Stomach (tissue), 19 donors: ENCODE results near the gene CLCA2. TPM values are rescaled to one million over a fixed set of nuclear protein-coding genes. Genes with fewer than 3 reads are reported as not detected.

Source experiments
- DNase-seq, 2 donors: peaks; one replicate each; pipeline versions ENCODE4 v3.0.0 to v3.0.0-alpha.2; 2013 to 2019
- H3K27ac ChIP-seq, 5 donors: fragments of 200-600 bp in 4 of 5; sonication (generic) in 4 of 5; one replicate each; pipeline ENCODE4 v1.5.1; 2013 to 2019; ENCODE audit warnings: mild to moderate bottlenecking in 1 of 5, moderate library complexity in 1 of 5
- H3K27me3 ChIP-seq, 3 donors: fragments of 200-600 bp; sonication (generic); one replicate each; pipeline ENCODE4 v1.5.1; 2017 to 2019; ENCODE audit warnings: mixed run types in 1 of 3
- H3K36me3 ChIP-seq, 4 donors: fragments of 200-600 bp; sonication (generic); 1 replicate in 3 of 4; 2 replicates in 1 of 4; pipeline ENCODE4 v1.5.1; 2016 to 2019
- H3K4me1 ChIP-seq, 4 donors: fragments of 200-600 bp; sonication (generic); one replicate each; pipeline ENCODE4 v1.5.1; 2016 to 2019
- H3K4me3 ChIP-seq, 4 donors: fragments of 200-600 bp; sonication (generic) in 3 of 4; one replicate each; pipeline ENCODE4 v1.5.1; 2016 to 2019; ENCODE audit warnings: mild to moderate bottlenecking in 1 of 4
- H3K9me3 ChIP-seq, 4 donors: fragments of 200-600 bp; sonication (generic); one replicate each; pipeline ENCODE4 v1.5.1; 2016 to 2019
- EP300 ChIP-seq: sonication (generic); formaldehyde crosslinking; IDR thresholded peaks from one replicate; pipeline ENCODE4 v1.6.1; 2017; ENCODE audit warnings: antibody characterized with exemption
- POLR2A ChIP-seq, 4 donors: fragments of 450-650 bp; IDR thresholded peaks; one replicate each; pipeline ENCODE4 v1.6.1; 2016; ENCODE audit warnings: antibody characterized with exemption in 4 of 4, control low read depth in 2 of 4, mild to moderate bottlenecking in 1 of 4, moderate library complexity in 1 of 4
- POLR2AphosphoS5 ChIP-seq, 3 donors: sonication (generic); formaldehyde crosslinking; IDR thresholded peaks; one replicate each; pipeline ENCODE4 v1.6.1; 2016; ENCODE audit warnings: antibody characterized with exemption in 3 of 3
- WGBS, 5 donors: extraction: QIAGEN DNeasy Blood & Tissue Kit in 3 of 5; methylation state at CpG; one replicate each; pipeline versions ENCODE4 v1.1.5 to v1.1.7; 2013 to 2018; 5-methylcytosine and 5-hydroxymethylcytosine counted together
- intact Hi-C: fragments of 100-400 bp; cut with DNase I; formaldehyde crosslinking; loops from one replicate; pipeline ENCODE4 v1.15.1; 2023; ENCODE audit warnings: low total_unique reads
- long read RNA-seq, 10 donors: transcript quantifications; one replicate each; lab custom pipeline, GENCODE V29; 2026
- polyA plus RNA-seq, 3 donors: library from polyadenylated mRNA; stranded (reverse); fragments of 200-250 nt; gene quantifications; one replicate each; pipeline ENCODE4 v1.2.3, GENCODE V29; 2013
- total RNA-seq, 5 donors: library from RNA; depleted of rRNA; stranded (reverse); fragments of >200 nt; gene quantifications; one replicate each; pipeline versions ENCODE4 v1.1.0 to v1.2.3, GENCODE V29; 2014 to 2016
- TF ChIP-seq, protein P1 (sequence below), 7 experiments: fragments of 450-650 bp in 4 of 7; fragments of 200-600 bp in 3 of 7; sonication (generic) in 3 of 7; IDR thresholded peaks; one replicate each; pipeline ENCODE4 v1.5.1; 2016 to 2019; ENCODE audit warnings: antibody characterized with exemption in 7 of 7, control low read depth in 2 of 7, mild to moderate bottlenecking in 1 of 7
- donor health status: healthy with polysubstance abuse.
- donor health status: Bipolar disorder and iron deficiency.
- donor health status: healthy.

The CLCA2 gene, protein sequence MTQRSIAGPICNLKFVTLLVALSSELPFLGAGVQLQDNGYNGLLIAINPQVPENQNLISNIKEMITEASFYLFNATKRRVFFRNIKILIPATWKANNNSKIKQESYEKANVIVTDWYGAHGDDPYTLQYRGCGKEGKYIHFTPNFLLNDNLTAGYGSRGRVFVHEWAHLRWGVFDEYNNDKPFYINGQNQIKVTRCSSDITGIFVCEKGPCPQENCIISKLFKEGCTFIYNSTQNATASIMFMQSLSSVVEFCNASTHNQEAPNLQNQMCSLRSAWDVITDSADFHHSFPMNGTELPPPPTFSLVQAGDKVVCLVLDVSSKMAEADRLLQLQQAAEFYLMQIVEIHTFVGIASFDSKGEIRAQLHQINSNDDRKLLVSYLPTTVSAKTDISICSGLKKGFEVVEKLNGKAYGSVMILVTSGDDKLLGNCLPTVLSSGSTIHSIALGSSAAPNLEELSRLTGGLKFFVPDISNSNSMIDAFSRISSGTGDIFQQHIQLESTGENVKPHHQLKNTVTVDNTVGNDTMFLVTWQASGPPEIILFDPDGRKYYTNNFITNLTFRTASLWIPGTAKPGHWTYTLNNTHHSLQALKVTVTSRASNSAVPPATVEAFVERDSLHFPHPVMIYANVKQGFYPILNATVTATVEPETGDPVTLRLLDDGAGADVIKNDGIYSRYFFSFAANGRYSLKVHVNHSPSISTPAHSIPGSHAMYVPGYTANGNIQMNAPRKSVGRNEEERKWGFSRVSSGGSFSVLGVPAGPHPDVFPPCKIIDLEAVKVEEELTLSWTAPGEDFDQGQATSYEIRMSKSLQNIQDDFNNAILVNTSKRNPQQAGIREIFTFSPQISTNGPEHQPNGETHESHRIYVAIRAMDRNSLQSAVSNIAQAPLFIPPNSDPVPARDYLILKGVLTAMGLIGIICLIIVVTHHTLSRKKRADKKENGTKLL
- total RNA-seq: 1 to 10 TPM in 1 of 5 donors, not detected in 4; 4.1 TPM
- 10 to 100 TPM in 1 of 3 donors, not detected in 2; 34.8 TPM for polyA plus RNA-seq
- long read RNA-seq, donor 1: 0 reads
- long read RNA-seq, donor 2: 0 reads
- long read RNA-seq, donor 3: 0 reads
- long read RNA-seq, donor 4: 0 reads
- long read RNA-seq, donor 5: 0 reads
- long read RNA-seq, donor 6: 0 reads
- long read RNA-seq, donor 7: 0 reads
- long read RNA-seq, donor 8: 0 reads
- long read RNA-seq, donor 9: 0 reads
- long read RNA-seq, donor 10: 0 reads

DNA sequence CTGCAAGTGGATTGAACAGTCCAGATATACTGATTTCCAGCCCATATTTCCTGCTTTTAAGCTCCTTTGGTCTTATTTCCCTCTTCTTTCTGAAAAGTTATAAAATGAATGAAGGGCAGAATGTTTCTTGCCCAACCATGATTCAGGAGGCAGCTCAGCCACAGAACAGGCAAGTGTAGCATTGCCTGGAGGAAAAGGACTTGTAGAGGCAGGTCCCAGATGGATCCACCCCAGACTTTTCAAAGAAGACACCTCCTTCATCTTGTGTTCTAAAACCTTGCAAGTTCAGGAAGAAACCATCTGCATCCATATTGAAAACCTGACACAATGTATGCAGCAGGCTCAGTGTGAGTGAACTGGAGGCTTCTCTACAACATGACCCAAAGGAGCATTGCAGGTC lies at the start of gene CLCA2:
Gene CLCA2 (plus strand): TSS at position 299 of the 400 bp plus-strand sequence. CDS start 77 bp downstream, at position 376.
- no peaks in the 10 kb centered on the region for H3K36me3 ChIP-seq
- peaks cover 0 to 8% (median 0%) of the 10 kb centered on the region in 4 donors for H3K4me1 ChIP-seq
- no peak for DNase-seq
- peaks cover 0 to 44% (median 7%) of the 10 kb centered on the region in 3 donors for H3K27me3 ChIP-seq
- H3K4me3 ChIP-seq: no peak within 1 kb of the TSS
- H3K27ac ChIP-seq: no peak within 1 kb of the TSS
- TF ChIP-seq, protein P1, sequence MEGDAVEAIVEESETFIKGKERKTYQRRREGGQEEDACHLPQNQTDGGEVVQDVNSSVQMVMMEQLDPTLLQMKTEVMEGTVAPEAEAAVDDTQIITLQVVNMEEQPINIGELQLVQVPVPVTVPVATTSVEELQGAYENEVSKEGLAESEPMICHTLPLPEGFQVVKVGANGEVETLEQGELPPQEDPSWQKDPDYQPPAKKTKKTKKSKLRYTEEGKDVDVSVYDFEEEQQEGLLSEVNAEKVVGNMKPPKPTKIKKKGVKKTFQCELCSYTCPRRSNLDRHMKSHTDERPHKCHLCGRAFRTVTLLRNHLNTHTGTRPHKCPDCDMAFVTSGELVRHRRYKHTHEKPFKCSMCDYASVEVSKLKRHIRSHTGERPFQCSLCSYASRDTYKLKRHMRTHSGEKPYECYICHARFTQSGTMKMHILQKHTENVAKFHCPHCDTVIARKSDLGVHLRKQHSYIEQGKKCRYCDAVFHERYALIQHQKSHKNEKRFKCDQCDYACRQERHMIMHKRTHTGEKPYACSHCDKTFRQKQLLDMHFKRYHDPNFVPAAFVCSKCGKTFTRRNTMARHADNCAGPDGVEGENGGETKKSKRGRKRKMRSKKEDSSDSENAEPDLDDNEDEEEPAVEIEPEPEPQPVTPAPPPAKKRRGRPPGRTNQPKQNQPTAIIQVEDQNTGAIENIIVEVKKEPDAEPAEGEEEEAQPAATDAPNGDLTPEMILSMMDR (IDR thresholded peaks at IDR 0.05): no peak
- no peak for TF ChIP-seq POLR2A (IDR thresholded peaks at IDR 0.05)
- no peak for TF ChIP-seq POLR2AphosphoS5 (IDR thresholded peaks at IDR 0.05)
- no peak for TF ChIP-seq EP300
- no peaks in the 10 kb centered on the region for H3K9me3 ChIP-seq
- intact Hi-C loops: no loop called here

DNA sequence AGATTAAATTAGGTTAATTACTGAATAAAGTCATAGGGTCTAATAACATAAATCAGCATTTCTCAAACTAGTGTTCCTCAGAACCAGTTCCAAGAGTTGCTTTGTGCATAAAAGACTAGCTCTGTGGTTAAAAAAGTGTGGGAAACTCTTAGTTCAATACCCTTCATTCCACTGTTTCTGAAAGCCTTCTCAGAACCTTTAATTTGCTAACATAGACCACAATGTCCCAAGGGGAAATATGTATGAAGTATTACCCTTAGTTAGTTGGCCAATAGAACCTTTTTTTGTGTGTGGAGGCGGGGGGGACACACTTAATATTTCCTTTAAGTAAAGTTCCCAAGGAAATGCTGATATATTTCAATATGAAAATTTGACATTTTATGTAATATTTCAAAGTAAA lies 48.3 kb upstream of the CLCA2 start:
- TF ChIP-seq POLR2AphosphoS5 (IDR thresholded peaks at IDR 0.05) (no peak), EP300 (no peak), POLR2A (IDR thresholded peaks at IDR 0.05) (no peak)
- TF ChIP-seq, protein P1 (IDR thresholded peaks at IDR 0.05): no peak
- 90 to 97% (median 93%) methylated on average over 1 of the region's 1 CpG for WGBS, 5 donors
- intact Hi-C loops: loop anchor here (10.0 kb wide), 1 partner anchor 129 kb away; no protein-coding TSS in a partner anchor

DNA sequence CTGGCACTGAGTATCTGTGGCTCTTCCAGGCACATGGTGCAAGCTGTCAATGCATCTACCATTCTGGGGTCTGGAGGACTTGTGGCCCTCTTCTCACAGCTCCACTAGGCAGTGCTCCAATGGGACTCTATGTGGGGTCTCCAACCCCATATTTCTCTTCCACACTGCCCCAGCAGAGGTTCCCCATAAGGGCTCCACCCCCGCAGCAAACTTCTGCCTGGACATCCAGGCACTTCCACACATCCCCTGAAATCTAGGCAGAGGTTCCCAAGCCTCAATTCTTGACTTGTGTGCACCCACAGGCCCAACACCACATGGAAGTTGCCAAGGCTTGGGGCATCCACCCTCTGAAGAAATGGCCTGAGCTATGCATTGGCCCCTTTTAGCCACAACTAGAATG lies 46.6 kb upstream of the CLCA2 start:
- peaks cover 0 to 8% (median 6%) of the 10 kb centered on the region in 4 donors for H3K9me3 ChIP-seq
- 80 to 100% (median 95%) methylated on average over 1 of the region's 1 CpG for WGBS, 5 donors
- intact Hi-C loops: loop anchor here (10.0 kb wide), 1 partner anchor 127 kb away; no protein-coding TSS in a partner anchor

More for the DNA sequence above, 48.3 kb upstream of the CLCA2 start:
- Histone ChIP-seq H3K4me1 (peaks cover 0 to 4% (median 0%) of the 10 kb centered on the region in 4 donors), H3K4me3 (no peak overlapping the region), H3K27ac (no peak overlapping the region), H3K36me3 (peaks cover 0 to 23% (median 15%) of the 10 kb centered on the region in 4 donors), H3K9me3 (peaks cover 0 to 8% (median 6%) of the 10 kb centered on the region in 4 donors), H3K27me3 (no peaks in the 10 kb centered on the region)
- DNase-seq: no peak

More for the DNA sequence above, 46.6 kb upstream of the CLCA2 start:
- peaks cover 0 to 4% (median 0%) of the 10 kb centered on the region in 4 donors for H3K4me1 ChIP-seq
- TF ChIP-seq POLR2A (IDR thresholded peaks at IDR 0.05) (no peak), EP300 (no peak), POLR2AphosphoS5 (IDR thresholded peaks at IDR 0.05) (no peak)
- TF ChIP-seq, protein P1 (IDR thresholded peaks at IDR 0.05): no peak
- no peaks in the 10 kb centered on the region for H3K27me3 ChIP-seq
- no peak for DNase-seq
- H3K4me3 ChIP-seq: no peak overlapping the region
- peaks cover 0 to 23% (median 15%) of the 10 kb centered on the region in 4 donors for H3K36me3 ChIP-seq
- no peak overlapping the region for H3K27ac ChIP-seq
